ENCODE results near the gene COL20A1.

- TF ChIP-seq ZFP3 (CRISPR knock-in tag; IDR thresholded peaks at IDR 0.05) (no peak), CSRNP3 (CRISPR knock-in tag; IDR thresholded peaks at IDR 0.05) (no peak), TCF4 (CRISPR knock-in tag; IDR thresholded peaks at IDR 0.05; ENCODE audit: borderline replicate concordance) (no peak), ISL1 (CRISPR knock-in tag; IDR thresholded peaks at IDR 0.05) (no peak), PATZ1 (CRISPR knock-in tag; IDR thresholded peaks at IDR 0.05; ENCODE audit: borderline replicate concordance) (no peak), ZNF8 (CRISPR knock-in tag; IDR thresholded peaks at IDR 0.05) (no peak), RARB (CRISPR knock-in tag; IDR thresholded peaks at IDR 0.05) (no peak), GLIS3 (CRISPR knock-in tag; IDR thresholded peaks at IDR 0.05) (no peak), CREB5 (CRISPR knock-in tag; IDR thresholded peaks at IDR 0.05; ENCODE audit: low read depth) (no peak), ZC3H10 (CRISPR knock-in tag; IDR thresholded peaks at IDR 0.05) (no peak), SNAI2 (CRISPR knock-in tag; IDR thresholded peaks at IDR 0.05) (no peak), ARNTL (CRISPR knock-in tag; IDR thresholded peaks at IDR 0.05; ENCODE audit: borderline replicate concordance, low read depth) (no peak), TSHZ2 (CRISPR knock-in tag; IDR thresholded peaks at IDR 0.05) (no peak), TOX (CRISPR knock-in tag; IDR thresholded peaks at IDR 0.05; ENCODE audit: borderline replicate concordance) (no peak)
Observed at GRCh38 chr20:63312273-63312672, 19.3 kb downstream of the COL20A1 start.
